Measurements from ENCODE around the gene SLC5A9.
A peak's percentile ranks its signal among the peaks of the same experiment; 100 is the strongest.
"Not testable (repeated sequence)": the region's sequence is repeated elsewhere in the genome, so short reads cannot be mapped to it uniquely, and the experiment has no call there.

Gene SLC5A9

GRCh38 chr1:48222501-48223242 lies at the start of gene SLC5A9:
Gene SLC5A9 (plus strand): TSS chr1:48222716. CDS start chr1:48222737, 21 bp downstream.
- DNase-seq, result no peak

DNA sequence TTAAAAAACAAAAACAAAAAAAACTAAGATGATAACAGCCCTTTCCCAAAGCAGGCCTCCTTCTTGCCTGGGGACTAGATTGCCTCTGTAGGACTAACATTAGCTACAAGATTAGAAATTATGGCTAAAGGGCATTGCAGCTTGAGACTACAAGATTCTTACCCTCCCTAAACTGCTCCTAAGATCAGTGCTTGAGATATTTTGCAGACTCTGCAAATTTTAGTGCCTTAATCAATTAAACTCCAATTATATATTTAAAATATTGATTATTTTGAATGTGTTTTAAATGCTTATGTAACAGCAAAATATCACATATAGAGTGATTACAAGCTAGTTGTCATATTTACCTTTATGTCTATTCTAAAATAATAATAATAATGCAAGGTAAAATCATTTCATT lies 47.4 kb upstream of the SLC5A9 start:
- no peak for DNase-seq

- DNase-seq, result no peak
Measured at GRCh38 chr1:48177257-48177656, 45.3 kb upstream of the SLC5A9 start.

DNA sequence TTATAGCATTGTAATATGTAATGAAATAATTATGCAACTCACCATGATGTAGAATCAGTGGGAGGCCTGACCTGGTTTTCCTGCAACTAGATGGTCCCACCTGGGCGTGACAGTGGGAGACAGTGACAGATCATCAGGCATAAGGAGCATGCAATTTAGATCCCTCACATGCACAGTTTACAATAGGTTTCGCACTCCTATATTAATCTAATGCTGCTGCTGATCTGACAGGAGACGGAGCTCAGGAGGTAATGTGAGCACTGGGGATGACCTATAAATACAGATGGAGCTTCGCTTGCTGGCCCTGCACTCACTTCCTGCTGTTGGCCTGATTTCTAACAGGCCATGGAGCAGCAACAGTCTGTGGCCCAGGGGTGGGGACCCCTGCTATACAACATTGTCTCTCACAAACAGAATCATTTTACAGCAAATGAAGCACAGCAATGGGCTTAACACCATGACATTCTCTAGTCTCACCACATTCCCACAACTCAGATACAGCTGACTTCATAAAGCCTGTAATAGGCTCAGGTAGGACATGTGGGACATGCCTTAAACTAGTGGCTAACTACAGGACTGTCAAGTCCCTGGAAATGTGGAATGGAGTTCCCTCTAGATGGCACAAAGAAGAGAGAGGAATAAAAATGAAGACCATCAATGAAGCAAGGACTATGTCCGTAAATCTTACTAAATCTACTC lies 40.7 kb upstream of the SLC5A9 start:
- no peak for DNase-seq

DNA sequence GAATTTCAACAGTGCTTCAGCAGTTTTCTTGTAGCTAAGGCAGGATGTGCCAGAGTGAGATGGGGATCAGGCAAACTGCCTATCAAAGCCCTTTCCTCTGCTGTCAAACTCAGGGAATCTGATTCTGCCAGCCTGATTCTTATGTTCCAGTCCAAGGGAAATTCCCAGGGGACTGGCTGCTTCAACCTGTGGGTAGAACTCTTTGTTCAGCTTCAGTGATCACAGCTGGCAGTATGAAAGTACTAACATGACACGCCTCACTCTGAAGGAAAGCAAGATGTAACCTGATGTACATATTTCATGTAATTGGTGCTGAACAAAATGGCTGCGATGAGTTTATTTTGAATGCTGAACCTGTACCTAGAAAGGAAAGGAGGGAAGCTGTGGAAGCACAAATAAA lies 40.1 kb upstream of the SLC5A9 start:
- DNase-seq, result no peak

DNA sequence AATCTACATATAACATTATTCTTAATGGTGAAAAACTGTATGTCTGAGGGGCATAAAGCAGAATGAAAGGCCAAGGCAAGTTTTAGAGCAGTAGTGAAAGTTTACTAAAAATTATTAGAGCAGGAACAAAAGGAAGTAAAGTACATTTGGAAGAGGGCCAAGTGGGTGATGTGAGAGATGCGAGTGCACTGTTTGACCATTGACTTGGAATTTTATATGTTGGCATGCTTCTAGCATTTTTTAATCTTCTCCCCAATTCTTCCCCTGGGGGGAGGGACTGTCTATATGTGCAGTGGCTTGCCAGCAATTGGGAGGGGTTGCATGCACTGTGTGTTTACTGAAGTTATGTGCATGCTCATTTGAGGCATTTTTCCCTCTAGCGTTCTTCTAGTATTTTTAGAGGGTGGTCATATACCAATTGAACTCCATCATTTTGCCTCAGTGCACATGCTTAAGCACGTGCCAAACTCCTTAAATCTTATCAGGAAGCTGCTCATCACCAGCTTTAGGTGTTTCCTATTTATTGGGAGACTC lies 36.1 kb upstream of the SLC5A9 start:
- no peak for DNase-seq

- no peak for DNase-seq
Measured at GRCh38 chr1:48187969-48188563, 34.5 kb upstream of the SLC5A9 start.

GRCh38 chr1:48190881-48191280 lies 31.6 kb upstream of the SLC5A9 start:
- no peak for DNase-seq

DNA sequence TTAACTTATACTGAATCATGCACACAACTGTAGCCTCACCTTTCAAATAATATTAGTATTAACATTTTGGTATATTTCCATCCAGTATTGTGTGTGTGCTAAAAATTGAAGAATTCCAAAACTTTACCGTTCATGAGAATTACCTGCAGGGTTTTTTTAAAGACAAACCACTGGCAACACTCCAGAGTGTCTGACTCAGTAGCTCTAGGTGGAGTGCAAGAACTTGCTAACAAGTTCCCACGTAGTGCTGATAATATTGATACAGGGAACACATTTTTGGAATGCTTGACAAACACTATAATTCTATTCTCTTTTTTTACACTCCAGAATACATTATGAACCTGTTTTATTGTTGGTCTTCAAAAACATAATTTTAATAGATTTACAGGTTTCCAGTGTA lies 27.7 kb upstream of the SLC5A9 start:
- no peak for DNase-seq

GRCh38 chr1:48196237-48196636 lies 26.3 kb upstream of the SLC5A9 start:
- DNase-seq, result no peak

- DNase-seq, result no peak
Measured at GRCh38 chr1:48198970-48199369, 23.5 kb upstream of the SLC5A9 start.

DNA sequence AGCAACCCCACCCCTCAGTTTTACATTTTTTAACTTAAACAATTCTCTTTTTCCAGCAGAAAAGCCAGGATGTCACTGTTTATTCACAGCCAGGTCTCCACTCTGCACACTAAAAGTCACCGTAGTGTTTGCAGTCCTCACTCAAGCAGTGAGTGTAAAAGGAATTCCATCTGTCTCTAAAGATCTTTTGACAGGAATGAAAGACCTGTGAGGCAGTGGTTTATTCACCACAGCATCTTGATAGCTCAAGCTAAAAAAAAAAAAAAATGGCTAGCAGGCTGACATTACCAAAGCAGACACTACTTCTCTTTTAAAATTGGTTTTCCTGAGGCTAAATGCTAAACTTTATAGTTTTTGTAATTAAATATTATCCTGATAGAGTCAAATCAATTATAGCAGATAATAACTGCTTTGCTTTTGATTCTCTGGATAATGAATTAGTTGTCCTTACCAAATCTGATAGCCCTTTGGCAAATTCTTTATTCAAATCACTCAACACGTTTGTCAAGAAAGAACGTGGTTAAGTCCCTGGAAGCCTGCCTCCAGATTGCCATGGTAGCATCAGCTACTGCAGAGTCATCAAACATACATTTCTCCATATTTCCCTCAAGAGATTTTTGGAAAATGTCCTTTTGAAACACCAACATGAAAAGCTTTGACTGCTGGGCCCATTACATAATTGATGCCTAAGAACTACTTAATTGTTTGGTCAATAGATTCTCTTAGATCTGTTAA lies 22.2 kb upstream of the SLC5A9 start:
- DNase-seq, result no peak

GRCh38 chr1:48202030-48202752 lies 20.3 kb upstream of the SLC5A9 start:
- peak; percentile 12 for DNase-seq

- DNase-seq, result no peak
Measured at GRCh38 chr1:48203287-48203900, 19.1 kb upstream of the SLC5A9 start.

DNA sequence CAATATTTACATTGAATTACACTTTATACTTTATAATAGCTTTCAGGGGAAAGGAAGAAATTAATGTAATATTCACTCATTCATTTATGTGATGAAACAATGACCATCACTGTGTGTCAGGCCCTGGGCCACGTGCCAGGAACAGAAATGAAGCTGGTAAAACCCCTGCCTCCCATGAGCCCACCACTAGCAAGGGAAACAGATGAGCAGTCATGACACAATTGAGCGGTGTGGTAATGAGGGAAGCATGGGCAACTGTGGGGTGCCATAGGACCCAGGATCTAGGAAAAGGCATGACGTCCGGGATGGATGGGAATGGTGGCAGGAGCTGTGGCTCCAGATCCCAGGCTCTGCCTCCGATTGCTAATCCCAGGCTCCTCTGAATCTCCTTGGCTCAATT lies 17.0 kb upstream of the SLC5A9 start:
- no peak for DNase-seq

DNA sequence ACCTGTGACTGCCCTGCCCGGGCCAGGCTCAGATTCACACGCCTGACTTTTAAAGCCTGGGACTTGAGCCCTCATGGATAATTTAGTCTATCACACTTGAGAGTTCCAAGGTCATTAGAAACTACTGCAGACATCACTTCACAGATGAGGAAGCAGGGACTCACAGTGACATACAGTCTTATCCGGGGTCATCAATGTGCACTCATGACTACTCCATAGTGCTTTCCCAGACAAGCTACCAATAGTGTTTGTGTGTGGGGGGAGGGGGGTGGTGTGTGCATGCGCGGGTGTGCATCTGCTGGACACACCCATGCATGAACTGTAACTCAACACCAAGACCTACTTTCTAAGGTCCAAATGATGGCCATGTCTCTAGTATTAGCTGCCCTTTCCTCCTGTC lies 16.1 kb upstream of the SLC5A9 start:
- no peak for DNase-seq

DNA sequence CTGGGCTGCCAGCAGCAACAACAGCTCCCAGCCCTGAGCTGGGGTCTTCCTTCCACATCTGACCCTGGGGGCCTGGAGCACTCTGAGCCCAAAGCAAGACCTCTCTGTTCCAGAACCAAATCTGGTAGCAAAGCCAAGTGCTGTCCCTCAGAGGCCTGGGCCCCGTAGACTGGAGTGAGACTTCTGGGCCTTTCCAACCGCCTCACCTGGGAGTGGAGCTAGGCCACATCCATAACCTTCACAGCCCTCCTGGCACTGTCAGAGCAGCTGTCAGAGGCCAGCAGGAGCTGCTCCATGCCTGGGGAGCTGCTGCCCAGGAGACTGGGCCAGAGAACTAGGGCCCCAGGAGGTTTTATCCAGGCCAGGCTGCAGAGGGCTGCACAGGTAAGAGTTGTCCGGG lies 15.4 kb upstream of the SLC5A9 start:
- DNase-seq, result no peak

GRCh38 chr1:48207536-48208075 lies 14.9 kb upstream of the SLC5A9 start:
- DNase-seq, result no peak

DNA sequence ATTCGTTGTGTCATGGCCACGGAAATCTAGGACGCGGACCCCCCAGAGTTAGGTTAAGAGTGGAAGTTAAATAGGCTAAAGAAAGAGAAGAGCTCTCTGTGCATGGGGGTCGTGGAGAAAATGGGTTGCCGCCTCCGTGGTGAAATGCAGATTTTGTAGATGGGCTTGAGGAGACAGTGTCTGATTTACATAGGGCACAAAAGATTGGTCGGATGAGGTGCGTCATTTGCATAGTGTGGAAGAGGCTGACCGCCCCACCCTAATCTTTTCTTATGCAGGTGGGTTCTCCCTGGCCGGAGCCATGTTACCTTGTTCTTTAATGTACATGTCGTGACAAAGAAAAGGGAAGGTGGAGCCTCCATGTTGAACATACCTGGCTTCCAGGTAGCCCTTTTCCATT lies 14.3 kb upstream of the SLC5A9 start:
- DNase-seq, result no peak

GRCh38 chr1:48208652-48209051 lies 13.9 kb upstream of the SLC5A9 start:
- no peak for DNase-seq

DNA sequence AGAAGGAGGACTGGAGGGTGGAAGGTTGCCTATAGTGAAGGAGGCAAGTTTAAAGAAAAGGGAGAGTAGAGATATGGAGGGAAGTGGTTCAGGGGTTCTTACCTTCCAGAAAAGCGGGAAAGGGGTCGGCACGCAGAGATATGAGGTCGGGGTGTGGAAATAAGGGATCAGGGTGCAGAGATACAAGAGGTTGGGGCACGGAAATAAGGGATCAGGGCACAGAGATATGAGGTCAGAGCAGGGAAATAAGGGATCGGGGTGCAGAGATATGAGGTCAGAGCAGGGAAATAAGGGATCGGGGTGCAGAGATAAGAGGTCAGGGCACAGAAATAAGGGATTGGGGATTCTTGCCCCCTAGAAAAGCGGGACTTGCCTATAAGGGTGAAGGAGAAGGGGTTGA lies 9.1 kb upstream of the SLC5A9 start:
- not testable (repeated sequence) for DNase-seq

- not testable (repeated sequence) for DNase-seq
Measured at GRCh38 chr1:48214366-48214765, 8.2 kb upstream of the SLC5A9 start.

Data from NCI-H446 treated with DMSO at 0.1 percent for 48 hours (cell line).